ENCODE results near the gene NDRG2.
"Not testable (repeated sequence)": the region's sequence is repeated elsewhere in the genome, so short reads cannot be mapped to it uniquely, and the experiment has no call there.

The NDRG2 gene

DNA sequence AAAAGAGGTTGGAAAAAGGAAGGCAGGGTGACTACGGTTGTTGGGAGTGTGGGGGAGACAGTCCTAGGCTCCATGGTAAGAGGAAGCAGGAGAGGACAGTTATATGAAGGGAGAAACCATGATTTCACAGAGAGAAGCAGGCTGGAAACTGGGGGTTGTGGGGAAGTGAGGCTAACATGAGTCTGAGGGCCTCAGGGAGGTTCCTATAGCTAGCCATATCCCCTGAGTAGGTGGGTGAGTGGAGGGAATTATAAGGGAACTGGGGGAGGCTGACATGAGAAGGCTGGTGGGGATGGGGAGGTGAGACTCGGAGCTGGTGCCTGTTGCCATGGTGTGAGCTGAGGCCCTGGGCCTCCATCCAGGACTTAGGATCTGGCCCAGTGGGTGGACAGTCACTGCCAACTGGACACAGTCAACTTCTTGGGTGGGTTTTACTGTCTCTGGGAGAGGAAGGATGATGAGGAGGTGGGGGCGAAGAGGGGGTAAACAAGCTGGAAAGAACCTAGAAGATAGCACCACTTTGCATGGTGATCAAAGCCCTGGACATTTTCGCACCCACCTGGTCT, 8.4 kb upstream of the NDRG2 start:
- no peak for DNase-seq (ENCODE audit: low spot score)

DNA sequence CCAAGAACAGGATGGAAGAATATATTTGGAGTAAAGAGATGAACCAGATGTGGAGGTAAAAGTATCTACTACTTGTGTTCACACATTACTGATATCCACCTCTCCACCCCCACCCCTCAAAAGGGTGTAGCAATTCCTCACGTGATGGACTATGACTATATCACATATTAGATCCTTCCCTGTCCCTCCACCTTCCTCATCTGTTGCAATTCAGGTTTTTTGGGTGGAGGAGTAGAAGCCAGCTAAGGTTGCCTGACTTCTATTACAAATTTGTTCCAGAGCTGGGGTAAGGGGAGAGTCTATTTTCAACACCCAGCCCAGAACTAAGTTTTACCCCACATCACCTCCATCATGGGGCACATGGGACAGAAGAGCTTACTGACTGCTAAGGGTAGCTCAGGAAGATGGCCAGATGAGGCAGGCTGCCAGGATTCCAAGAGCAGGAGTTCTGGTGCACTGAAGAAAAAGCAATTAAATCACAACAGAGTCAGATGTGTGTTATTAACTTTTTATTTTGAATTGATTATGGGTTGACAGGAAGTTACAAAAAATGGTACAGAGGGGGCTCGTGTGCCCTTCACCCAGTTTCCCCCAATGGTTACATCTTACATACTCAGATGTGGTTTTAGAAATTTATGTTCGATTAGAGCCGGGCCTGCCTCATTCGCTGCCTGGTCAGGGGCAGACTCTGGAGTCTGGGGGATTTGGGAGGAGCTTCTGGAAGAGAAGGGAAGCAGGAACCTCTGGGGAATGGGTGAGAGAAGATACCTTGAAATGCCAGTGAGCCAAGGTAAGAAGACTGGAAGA, 7.7 kb upstream of the NDRG2 start:
- DNase-seq (ENCODE audit: low spot score) = no peak

DNA sequence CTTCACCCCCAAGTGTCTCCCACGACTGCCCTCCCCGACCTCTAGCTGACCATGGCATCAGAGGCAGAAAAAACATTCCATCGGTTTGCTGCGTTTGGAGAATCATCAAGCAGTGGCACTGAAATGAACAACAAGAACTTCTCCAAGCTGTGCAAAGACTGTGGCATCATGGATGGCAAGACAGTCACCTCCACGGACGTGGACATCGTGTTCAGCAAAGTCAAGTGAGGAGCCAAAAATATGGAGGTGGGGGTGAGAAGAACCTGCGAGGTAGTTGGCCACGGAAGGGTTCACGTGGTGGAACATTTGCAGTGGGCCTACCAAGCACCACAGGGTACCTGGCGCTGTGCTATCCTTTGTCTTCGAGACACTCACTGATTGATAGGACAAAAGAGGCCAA, 5.7 kb upstream of the NDRG2 start:
- no peak for DNase-seq (ENCODE audit: low spot score)

DNA sequence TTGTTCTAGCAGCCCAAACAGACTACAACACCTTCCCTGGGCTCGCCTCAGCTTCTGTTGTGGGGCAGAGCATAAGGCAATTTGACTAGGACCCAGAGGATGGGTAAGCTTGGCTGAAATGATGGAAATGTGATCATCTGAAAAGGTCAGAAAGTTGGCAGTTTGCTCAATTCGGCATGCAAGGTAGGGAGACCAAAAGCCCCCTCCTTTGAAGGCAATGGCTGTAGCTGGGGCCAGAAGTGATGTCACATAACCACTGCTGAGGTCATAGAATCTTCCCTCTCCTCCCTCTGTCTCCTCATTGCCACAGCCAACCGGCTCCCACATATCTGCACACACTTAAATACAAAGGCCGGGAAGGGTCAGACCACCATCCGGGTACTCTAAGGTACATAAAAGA, 5.1 kb upstream of the NDRG2 start, which contains the start of gene TPPP2:
Gene TPPP2 (plus strand): TSS at position 301 of the 400 bp plus-strand sequence. CDS start 365 bp downstream, outside the sequence.
- no peak for DNase-seq (ENCODE audit: low spot score)

DNA sequence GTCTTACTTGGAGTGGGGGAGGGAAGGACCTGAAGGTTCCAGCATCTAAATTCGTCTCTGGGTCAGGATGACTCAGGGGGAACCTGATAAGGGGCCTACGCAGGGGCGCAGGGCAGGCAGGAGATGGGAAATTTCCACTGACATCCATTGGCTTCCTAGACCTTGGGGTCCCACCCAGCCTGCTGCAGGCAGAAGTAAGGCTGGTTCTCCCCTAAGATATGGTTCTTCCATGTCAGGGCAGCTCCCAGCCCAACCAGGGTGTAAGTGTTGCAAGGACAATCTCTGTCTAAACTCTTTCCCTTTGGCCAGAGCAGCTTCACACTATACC, 2.1 kb upstream of the NDRG2 start:
- no peak for DNase-seq (ENCODE audit: low spot score)

DNA sequence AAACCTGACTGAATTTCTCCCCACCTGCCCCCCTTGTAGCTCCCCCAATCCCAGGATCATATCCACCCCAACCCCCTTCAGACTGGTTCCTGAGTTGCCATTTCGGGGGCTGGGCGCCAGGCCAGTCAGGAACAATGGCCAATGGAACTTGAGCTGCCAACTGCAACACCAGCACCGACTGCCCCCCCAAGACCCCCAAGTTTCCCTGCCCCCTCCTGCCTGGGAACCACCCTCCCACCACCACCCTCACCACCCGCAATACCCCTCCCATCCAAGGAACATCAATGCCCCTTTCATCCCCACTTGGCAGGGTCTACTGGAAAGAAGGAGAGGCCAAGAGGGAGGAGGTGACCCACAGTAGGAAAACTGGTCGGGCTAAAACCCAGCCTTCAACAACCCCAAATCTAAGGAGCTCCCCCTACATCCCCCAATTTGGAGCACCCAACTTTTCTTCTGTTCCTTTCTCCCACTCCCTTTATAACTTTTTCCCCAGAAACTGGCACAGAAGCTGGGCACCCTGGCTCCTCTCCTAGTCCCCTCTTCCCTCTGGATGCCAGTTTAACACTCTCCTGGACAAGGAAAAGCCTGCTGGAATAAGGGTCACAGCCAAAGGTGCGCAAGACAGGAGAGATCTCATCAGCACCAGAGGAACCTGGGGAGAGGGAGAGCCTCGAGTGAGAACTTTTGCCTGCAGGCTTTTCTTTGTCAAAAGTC, 1.6 kb upstream of the NDRG2 start:
- DNase-seq (ENCODE audit: low spot score) = no peak

DNA sequence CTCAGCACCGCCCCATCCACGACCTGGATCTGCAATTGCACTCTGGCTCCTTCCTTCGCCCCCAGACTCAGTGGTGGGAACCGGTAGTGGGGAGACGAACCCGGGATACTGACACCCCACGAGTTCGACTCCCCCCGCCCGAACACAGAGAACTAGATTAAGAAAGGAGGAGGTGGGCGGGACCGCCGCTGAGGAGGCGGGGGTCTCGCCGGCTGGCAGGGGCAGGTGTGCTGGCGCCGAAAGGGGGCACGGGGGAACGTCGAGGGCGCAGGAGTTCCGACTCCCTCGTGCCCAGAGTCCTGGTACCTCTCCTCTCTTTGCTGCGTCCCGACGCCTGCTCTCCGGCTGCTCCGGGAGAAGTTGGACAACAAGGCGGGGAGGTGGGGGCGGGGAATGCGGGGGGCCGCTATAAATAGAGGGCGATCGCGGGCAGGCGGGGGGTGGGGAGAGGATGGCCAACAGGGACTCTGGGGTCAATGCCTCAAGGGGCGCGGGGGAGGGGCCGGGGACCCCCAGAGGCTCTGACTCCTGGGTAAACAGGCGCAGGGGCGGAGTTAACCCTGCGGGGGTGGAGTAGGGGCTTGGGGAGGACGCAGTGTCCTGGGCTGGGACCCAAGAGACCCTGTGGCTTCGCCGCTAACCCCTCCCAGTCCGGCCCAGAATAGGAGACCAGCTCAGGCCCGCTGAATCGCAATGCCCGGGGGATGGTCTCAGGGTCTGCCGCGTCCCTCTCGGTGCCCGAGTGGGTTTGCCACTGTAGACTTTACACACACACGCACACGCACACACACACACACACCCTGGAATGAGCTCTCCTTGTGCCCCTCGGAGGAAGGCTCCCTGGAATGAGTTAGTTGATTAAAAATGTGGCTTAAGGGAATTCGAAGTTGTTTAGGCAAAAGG, 761 bp upstream of the NDRG2 start:
- no peak for DNase-seq (ENCODE audit: low spot score)

DNA sequence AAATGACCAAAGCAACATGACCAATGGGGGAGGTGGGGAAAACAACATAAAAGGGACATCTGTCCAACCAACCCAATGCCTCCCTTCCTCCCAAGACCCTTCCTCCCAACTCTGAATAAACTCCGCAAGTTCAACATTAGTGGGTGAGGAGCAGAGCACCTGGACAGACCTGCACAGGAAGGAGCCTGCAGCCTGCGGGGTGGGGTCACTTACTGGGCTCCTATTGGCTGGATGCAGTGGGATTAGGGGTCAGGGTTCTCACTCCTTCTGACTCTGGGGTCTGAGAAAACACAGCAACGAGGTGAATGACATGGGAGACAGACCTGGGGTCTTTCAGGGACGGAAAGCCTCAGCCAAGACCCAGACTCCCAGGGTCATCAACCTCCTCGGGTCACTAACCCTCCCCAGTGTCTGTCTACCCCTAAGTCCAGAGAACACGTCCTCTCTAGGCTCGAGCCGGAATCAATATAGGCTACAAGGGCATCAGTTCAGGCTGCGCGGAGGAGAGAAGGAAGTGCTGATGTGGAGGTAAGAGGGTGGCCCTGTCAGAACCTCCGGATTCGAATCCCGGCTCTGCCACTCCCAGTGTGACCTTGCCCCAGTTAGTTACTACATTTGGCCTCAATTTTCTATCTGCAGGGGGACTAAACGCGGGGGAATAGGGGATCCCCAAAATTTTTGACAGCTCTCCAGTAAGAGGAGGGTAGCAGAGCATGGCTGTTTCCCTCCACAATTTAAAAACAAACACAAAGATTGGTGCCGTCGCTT, 860 bp downstream of the NDRG2 start:
- DNase-seq (ENCODE audit: low spot score) = no peak

DNA sequence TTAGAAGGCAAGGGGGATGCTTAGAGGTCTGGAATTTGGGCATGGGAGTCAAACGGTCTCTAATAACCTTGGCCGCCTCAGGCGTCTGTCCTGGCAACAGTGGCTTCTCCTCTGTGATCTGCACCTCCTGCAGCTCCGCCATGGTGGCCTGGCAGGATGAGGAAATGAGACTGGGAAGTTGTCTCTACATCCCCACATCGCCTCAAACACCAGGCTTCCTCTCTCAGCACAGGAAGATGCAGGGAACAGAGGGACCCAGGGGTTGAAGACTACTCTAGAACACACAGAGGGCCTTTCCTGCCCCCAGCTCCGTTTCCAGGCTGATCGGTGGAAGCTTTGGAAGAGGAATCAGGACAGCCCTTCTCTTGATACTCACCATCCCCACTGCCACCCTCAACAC, 1.7 kb downstream of the NDRG2 start:
- DNase-seq (ENCODE audit: low spot score) = no peak

DNA sequence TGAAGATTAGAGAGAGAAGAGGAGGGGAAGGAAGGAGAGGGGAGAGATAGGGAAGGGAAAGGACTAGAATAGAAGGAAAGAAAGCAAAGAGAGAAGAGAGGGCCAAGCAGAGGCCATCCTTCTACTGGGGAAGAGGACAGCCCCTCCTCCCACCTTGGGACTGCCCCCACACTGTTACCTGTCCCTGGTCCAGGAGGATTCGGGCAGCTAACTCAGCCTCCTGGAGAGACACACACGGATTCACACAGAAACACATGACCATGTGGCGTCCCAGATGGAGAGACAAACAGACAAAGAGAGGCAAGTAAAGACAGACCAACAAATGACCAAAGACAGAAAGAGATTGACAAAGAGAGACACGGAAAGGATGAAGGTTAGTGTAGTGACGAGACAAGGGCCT, 2.2 kb downstream of the NDRG2 start:
- DNase-seq (ENCODE audit: low spot score) = no peak

DNA sequence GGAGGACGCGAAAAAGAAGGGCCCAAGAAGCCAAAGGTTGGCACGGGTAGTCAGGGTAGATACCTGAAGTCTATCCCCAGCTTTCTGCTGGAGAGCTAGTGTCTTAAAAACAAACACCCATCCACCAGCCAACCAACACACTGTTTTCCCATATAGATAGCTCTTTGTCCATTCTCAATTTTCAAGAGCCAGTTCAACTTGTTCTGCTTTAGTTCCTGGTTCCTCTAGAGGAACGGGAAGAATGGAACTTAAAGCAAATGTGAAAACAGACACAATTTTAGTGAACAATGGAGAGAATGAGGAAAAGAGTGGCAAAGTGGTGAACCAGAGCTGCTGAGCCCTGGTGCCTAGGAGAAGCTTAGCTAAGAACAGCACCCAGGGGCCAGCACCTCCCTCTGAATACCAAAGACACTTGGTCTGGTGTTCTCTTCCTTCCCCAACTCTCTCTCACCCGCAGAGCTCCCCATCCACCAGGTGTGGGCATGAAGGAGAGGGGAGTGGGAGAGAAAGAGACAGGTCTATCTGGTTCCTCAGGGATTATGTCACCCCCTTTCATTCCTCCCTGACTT, 3.8 kb downstream of the NDRG2 start:
- DNase-seq (ENCODE audit: low spot score) = no peak

DNA sequence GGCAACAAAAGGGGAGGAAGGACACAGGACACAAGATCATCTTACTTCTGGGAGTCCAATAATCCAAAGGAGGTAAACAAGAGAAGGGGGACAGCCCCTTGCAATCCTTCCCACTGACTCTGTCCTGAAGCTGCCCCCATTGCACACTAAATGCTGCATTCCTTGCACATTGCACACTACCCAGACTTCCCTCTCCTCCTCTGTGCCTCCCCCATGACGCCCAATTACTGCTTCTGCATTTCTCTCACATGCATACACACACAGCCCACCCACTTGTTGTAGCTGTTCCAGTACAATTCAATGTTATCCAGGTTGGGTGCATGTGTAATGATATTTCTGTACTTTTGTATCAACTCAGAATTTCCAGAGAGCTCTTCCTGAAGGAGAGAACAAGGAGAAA, 5.5 kb downstream of the NDRG2 start:
- no peak for DNase-seq (ENCODE audit: low spot score)

DNA sequence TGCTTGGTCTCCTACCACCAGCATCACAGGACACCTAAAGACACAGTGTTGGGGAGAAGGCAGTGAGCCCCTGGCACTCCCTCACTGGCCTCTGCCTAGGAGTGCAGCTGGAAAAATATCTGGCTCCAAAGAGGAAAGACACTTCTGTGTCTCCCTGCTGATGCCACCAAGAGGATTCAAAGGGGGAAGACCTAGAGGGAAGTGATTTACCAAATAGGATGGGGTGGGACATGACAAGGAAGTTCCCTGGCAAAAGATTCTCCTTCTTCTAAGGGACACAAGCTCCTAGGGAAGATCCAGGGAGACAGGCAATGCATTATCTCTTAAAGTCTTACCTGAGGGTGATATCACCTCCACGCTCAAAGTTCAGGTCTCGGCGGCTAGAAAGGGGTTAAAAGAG, 6.1 kb downstream of the NDRG2 start:
- DNase-seq (ENCODE audit: low spot score) = no peak

DNA sequence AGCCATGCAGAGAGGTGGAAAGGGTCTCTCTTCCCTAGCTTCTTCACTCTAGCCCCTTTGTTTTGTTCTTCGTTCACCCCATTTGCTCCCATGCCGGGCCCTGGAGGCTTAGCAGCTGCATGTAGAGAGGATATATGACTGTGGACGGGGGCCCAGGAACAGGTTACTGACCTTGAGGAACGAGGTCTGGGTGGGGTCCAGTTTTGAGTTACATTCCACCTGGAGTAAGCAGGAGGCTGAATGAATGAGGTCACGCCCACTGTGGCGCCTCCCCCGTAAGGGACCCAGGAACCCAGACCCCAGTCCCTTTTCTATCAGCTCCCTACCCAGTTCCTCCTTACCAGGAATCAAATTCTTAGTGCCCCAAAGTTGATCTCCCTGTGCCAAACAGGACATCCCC, 6.6 kb downstream of the NDRG2 start:
- no peak for DNase-seq (ENCODE audit: low spot score)

DNA sequence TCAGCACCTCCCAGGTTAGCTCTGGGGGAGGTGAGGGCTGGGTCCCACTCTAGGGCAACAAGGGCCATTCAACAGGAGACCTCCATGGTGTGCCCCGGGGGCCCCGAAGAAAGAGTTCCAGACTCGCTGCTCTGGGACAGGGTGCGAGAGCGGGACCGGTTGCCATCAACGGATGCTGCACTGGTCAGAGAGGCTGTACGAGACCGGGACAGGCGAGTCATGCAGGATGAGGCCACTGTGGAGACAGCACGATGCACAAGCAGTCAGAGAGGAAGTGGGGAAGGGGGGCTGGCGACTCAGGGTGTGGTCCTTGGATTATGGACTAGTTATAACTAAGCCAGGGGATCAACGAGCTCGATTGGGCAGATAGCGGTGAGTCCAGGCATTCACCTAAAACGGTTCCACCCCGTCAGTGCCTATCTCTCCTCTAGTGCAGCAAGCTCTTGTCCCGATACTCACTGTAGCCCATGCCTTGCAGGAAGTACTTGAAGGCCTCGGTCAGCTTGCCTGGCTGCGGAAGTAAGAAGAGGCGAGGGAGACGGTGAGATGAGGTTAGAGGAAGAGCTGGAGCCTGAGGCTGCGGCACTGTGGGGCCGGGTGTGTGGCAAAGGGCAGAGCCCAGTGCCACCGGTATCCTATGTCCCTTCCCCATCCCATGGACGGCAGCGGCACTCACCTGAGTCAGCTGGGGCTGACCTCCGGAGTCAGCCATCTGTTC, 7.2 kb downstream of the NDRG2 start:
- no peak for DNase-seq (ENCODE audit: low spot score)

DNA sequence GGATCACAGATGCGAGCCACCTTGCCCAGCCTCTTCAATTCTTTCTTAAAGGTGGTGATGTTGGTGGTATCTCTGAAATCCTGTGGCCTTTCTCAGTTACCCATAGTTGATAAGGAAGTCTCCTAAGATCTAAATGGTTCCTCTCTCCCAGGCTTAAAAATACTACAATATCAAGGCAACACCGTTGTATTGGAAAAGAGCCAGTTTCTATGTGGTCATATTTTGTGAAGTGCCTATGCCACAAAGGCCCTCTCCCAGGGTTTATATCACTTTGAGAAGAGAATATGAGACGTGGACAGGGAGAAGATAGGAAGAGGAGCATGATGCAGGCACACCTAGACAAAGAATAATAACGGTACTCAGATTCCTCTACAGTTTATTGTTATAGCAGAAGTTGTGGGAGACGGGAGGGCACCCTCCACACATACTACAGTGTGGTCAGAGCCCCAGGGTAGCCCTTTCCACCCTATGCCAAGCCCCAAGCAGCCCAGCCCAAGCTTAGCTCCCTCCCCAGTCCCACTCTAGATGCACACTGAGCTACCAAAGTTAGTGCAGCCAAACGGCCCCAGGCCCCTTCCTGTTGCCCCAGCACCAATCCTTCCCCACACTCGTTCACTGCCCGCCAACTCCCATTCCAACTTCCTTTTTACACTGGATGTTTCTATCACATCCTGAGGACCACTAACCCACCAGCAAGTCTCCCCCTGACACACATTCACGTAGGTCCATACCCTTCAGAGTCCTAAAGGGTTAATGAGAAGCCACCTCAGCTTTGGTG, 8.3 kb downstream of the NDRG2 start:
- no peak for DNase-seq (ENCODE audit: low spot score)

DNA sequence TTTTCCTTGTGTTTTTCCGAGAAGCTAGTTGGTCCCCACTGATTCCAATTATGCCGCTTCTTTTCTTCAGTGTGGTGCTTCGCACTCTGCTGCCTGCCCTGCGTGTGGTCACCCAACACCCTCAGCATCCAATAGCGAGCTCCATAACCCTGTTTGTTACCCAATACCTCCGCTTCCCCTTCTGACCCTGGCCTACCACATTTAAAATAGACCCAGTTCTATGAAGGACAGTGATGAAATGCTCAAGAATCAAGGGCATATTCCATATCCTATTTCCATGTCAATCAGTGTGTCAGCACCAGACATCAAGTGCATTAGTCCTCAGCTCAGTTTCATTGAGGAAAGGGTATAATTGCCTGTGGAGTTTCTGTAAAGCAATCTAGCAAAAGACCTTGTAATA, 9.5 kb downstream of the NDRG2 start:
- DNase-seq (ENCODE audit: low spot score) = no peak

DNA sequence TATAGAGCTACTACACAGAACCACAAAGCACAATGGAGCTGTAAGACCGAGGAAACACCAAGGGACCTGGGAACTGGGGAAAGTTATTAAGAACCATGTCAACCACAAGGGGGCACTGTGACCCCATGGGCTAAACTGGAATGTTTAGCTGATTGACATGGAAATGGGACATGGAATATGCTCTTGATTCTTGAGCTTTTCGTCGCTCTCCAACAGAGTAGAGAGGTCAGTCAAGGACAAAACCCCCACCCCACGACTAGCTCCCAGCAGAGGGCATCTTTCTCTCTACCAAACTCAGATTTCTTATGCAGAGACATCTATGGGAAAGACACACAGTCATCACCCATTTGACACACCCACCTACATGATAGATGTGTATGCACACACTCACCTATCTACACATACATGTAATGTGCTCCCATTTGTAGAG, 10.1 kb downstream of the NDRG2 start:
- peak; percentile 83 for DNase-seq (ENCODE audit: low spot score)

DNA sequence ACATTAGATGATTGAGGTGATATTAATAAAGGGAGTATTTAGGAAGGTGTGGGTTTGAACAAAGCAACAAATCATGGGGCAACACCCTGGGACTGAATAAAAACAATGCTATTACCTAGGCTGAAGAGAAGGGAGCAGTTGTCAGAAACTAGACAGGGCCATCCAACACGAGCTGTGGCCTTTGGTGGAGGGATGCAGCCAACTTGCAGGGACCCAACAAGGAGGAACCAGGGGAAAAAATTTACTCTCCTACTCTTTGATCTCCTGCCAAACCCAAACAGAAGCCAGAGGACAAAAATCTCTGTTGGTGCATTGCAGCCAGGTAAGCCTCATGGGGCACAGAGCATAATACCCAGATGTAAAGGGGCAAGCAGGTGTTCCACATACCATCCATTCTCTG, 13.7 kb downstream of the NDRG2 start:
- DNase-seq (ENCODE audit: low spot score) = no peak

DNA sequence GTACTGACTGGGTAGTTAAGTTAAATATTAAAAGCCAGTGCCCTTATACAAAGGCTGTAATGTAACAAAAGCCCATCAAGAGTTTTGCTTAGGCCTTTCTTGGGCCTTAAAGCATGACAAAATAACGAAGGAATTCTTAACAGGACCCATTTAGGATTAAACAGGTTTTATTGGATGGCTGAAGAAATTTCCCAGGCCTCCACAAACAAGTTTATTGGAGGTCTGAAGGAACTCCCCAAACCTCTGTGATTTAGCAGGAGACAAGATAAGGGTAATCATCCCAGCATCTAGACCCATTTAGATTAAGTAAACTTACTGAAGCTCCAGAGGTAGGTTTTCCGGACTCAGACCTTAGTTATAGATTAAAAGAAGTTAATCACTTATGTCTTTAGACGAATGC, 15.1 kb downstream of the NDRG2 start:
- not testable (repeated sequence) for DNase-seq (ENCODE audit: low spot score)
